ENCODE data around the gene ABCA13. TPM values are rescaled to one million over a fixed set of nuclear protein-coding genes. Genes with fewer than 3 reads are reported as not detected.

ABCA13 gene
- total RNA-seq, 2 donors from 2014 or later: 0.11 to 0.76 TPM

DNA sequence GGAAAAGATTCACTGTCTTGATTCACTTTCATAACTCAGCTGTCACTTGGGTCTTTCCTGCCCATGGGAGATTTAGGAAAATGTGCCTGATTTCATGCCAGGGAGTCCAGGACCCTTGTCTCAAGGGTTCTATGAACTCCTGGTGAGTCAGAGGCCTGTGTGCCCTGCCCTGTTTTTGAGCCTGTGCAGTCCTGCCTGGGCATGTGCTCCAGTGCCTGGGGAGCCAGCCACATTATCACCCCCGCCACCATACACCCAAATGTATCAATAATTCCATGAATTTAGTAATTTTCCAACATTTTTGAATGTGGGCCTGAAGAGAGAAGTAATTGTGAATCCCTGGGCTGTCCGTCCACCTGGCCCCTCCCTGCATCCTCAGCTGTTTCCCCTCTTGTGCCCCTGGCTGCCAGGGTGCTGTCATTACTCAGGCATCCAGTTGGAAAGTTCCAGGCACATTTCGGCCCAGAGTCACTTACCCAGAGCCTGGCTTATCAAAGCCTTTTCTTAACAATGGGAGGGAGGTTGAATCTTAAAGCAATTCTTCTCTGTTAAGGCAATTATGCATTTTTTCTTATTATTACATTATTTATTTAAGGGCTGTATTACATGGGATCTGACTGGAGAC lies 465.2 kb downstream of the ABCA13 start:
- ATAC-seq: no peak
- DNase-seq: no peak
- intact Hi-C loops (cut with DNase I, micrococcal nuclease): no loop called here

DNA sequence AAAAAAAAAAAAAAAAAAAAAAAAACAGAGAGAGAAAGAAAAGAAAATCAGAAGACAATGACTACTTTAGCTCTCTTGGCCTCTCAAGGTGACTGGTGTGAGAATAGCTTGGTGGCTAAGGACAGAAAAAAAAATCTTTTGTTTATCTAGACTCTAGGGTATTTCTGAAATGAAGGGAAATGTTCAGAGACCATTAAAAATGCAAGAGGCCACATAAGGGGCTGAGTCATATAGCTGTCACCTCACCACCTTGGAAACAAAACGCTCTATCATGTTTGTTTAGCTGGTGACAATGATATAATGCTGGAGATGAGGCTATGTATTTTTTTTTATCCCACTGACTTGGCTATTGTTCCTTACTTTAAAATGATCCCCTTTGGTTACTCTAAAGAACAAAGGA lies 466.1 kb downstream of the ABCA13 start:
- DNase-seq (no peak), ATAC-seq (no peak)
- intact Hi-C loops (cut with DNase I, micrococcal nuclease): no loop called here

DNA sequence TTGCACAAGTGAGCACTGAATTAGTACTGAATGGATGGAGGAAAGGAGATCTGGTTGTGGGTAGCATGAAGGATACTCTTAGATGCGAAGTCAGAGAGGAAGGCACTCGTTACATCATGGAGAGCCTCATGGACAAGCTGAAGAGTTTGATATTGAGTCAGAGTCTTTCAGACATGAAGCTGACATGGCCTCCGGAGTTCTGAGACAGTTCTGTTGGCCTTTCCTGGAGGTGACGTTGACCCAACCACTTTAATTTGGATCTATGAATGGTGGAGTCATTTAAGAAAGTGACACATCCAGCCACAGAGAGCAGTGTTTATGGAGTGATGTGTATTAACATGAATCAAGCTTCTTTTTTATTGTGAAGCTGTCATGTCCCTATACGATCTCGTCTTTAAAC lies 466.8 kb downstream of the ABCA13 start:
- intact Hi-C loops (cut with DNase I, micrococcal nuclease): no loop called here
- DNase-seq (no peak), ATAC-seq (no peak)

DNA sequence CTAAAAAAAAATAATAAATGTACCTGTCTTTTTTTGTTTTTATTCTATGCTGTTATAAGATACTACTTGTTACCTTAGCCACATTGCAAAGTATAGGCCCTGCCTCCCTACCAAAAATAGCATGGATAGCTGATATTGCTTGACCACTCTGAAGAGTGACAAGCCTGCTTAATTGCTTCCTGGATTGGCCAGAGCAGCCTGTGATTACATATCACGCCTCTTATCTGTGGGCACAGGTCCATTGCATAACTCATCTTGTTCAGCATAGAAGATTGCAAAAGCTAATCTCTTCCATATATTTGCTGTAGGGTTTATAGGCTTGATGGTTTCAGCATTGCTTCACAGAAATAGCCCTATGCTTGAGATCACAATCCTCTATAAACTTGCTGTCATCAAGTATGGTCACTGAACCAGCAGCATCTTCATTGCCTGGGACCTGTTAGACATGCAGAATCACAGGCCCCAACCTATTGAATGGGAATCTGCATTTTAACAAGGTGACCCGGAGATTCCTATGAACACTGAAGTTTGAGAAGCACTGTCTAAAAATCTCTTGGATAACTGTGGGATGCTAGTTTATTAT lies 472.3 kb downstream of the ABCA13 start:
- intact Hi-C loops (cut with DNase I, micrococcal nuclease): no loop called here
- DNase-seq: no peak
- ATAC-seq: no peak

- intact Hi-C loops (cut with DNase I, micrococcal nuclease): no loop called here
- ATAC-seq: no peak
- DNase-seq: no peak
These were observed 486.9 kb downstream of the ABCA13 start for GRCh38 chr7:48658138-48658537.

GRCh38 chr7:48660306-48660870 lies 489.1 kb downstream of the ABCA13 start:
- DNase-seq (no peak), ATAC-seq (no peak)
- intact Hi-C loops (cut with DNase I, micrococcal nuclease): no loop called here

- no peak for ATAC-seq
- no peak for DNase-seq
- intact Hi-C loops (cut with DNase I, micrococcal nuclease): no loop called here
These were observed 493.0 kb downstream of the ABCA13 start for GRCh38 chr7:48664241-48664640.

DNA sequence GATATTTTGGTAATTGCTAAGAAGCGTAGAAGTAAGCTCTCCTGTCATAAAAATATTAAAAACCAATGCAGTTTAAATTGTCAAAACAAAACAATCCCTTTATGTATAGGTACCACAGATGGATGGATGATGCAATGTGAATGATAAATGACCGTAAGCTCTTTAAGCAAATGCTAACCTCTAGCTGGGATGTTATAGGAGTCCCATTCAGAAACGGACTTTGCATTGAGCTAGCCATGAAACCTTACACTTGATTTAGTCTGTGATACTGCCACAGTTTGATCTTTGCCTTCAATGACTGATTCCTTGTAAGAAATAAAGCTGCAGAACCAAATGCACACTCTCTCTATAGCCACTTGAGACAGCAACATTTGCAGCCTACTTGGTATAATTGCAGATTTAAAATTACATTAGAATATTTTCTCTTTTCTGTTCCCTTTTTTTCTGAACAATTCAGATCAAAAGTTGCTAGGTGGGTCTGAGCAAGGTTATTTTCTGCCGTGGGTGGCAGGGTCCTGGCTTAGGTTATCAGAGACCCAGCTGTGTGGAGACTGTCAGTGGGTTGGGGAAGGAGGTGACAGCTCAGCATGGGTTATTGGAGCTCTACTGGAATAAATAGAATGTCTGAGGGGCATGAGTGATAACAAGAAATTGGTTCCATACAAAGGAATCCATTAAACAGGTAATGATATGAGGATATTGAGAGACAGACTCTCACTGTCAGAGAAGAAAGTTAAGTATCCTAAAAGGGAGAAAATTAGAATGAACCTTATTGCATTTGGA lies 494.3 kb downstream of the ABCA13 start:
- no peak for DNase-seq
- intact Hi-C loops (cut with DNase I, micrococcal nuclease): no loop called here
- no peak for ATAC-seq

DNA sequence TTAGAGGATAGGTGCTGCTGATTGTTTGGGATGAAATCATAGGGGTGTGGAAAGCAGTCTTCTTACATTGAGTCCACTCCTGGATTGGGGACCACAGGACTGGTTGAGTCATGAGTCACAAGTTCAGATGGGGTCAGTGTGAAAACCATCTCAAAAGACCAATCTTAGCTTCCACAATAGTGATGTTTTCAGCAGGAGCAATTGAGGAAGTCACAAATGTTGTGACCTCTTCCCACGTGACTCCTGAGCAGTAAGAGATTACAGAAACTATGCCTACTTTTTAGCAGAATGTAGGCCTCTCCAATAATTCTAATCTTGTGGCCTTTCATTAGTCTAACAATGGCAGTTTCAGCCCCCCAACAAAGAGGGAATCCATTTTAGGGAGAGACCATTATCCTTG lies 496.1 kb downstream of the ABCA13 start:
- no peak for ATAC-seq
- intact Hi-C loops (cut with DNase I, micrococcal nuclease): no loop called here
- no peak for DNase-seq

- ATAC-seq: no peak
- intact Hi-C loops (cut with DNase I, micrococcal nuclease): no loop called here
- DNase-seq: no peak
These were observed 500.4 kb downstream of the ABCA13 start for GRCh38 chr7:48671656-48672055.

- intact Hi-C loops (cut with DNase I, micrococcal nuclease): no loop called here
These were observed 509.7 kb downstream of the ABCA13 start for GRCh38 chr7:48681006-48681405.

GRCh38 chr7:48691788-48692187 lies 520.5 kb downstream of the ABCA13 start:
- intact Hi-C loops (cut with DNase I, micrococcal nuclease): no loop called here
- ATAC-seq (no peak), DNase-seq (no peak)

More at GRCh38 chr7:48681006-48681405, 509.7 kb downstream of the ABCA13 start:
- no peak for ATAC-seq
- DNase-seq: no peak

Other genes with a start within 250 kb of the ABCA13 start
- gene PKD1L1, start 223.0 kb upstream of the ABCA13 start, total RNA-seq: under 1 TPM; 0.56 to 0.82 TPM
- 10 to 100 TPM; 38.7 to 41.0 TPM for gene HUS1, start 191.8 kb upstream of the ABCA13 start, total RNA-seq
- not detected for gene SUN3, start 142.4 kb upstream of the ABCA13 start, total RNA-seq
- not detected for gene C7orf57, start 135.9 kb upstream of the ABCA13 start, total RNA-seq
- gene UPP1, start 82.2 kb upstream of the ABCA13 start, total RNA-seq: 10 to 100 TPM; 45.6 to 54.2 TPM

All from left colon (tissue), 2 donors.